Stimulated activated CD4-positive, alpha-beta T cell treated with anti-CD3 and anti-CD28 coated beads, TNF-alpha, amount 100 ng/mL, for 24 hours (primary cell): ENCODE data around the gene SPSB1.
"Not testable (repeated sequence)": the region's sequence is repeated elsewhere in the genome, so short reads cannot be mapped to it uniquely, and the experiment has no call there.

Source experiments
- DNase-seq, 3 experiments: peaks; one replicate each; pipeline ENCODE4 v3.0.0-alpha.2; 2020; ENCODE audit warnings: low read depth in 3 of 3

SPSB1 gene

GRCh38 chr1:9299571-9300541 is 7.2 kb downstream of the SPSB1 start:
- not testable (repeated sequence) for DNase-seq

- no peak for DNase-seq
These were observed 7.9 kb downstream of the SPSB1 start for GRCh38 chr1:9300573-9300972.

- no peak for DNase-seq
These were observed 10.2 kb downstream of the SPSB1 start for GRCh38 chr1:9302745-9303524.

- DNase-seq: no peak
These were observed 11.2 kb downstream of the SPSB1 start for GRCh38 chr1:9303916-9304315.

GRCh38 chr1:9305216-9305615 is 12.5 kb downstream of the SPSB1 start:
- DNase-seq: no peak

- DNase-seq: no peak
These were observed 13.3 kb downstream of the SPSB1 start for GRCh38 chr1:9306006-9306405.

GRCh38 chr1:9307303-9307702 is 14.6 kb downstream of the SPSB1 start:
- no peak for DNase-seq

- DNase-seq: no peak
These were observed 15.6 kb downstream of the SPSB1 start for GRCh38 chr1:9308236-9308785.

- no peak for DNase-seq
These were observed 16.4 kb downstream of the SPSB1 start for GRCh38 chr1:9309080-9309479.

- DNase-seq: no peak
These were observed 17.3 kb downstream of the SPSB1 start for GRCh38 chr1:9309991-9310390.

- no peak for DNase-seq
These were observed 18.3 kb downstream of the SPSB1 start for GRCh38 chr1:9311029-9311428.

- DNase-seq: no peak
These were observed 18.8 kb downstream of the SPSB1 start for GRCh38 chr1:9311479-9311878.

GRCh38 chr1:9312168-9312720 is 19.6 kb downstream of the SPSB1 start:
- no peak for DNase-seq

GRCh38 chr1:9313576-9313975 is 20.9 kb downstream of the SPSB1 start:
- DNase-seq: no peak

- DNase-seq: no peak
These were observed 21.4 kb downstream of the SPSB1 start for GRCh38 chr1:9314111-9314510.

GRCh38 chr1:9314711-9315379 is 22.2 kb downstream of the SPSB1 start:
- DNase-seq: no peak

GRCh38 chr1:9315411-9316079 is 22.9 kb downstream of the SPSB1 start:
- DNase-seq: peak; percentile 46 to 68 (median 47)

- peak in 1 of 3 experiments; percentile 28 for DNase-seq
These were observed 23.4 kb downstream of the SPSB1 start for GRCh38 chr1:9316080-9316444.

- no peak for DNase-seq
These were observed 23.8 kb downstream of the SPSB1 start for GRCh38 chr1:9316512-9316911.

GRCh38 chr1:9317072-9317471 is 24.4 kb downstream of the SPSB1 start:
- DNase-seq: no peak
